22Rv1 (cell line): ENCODE data around the gene ABCA9.
"Not testable (repeated sequence)": the region's sequence is repeated elsewhere in the genome, so short reads cannot be mapped to it uniquely, and the experiment has no call there.

Experiments
- CTCF ChIP-seq: fragments of 450-650 bp; IDR thresholded peaks from 2 replicates; pipeline ENCODE4 v1.5.1; 2017; ENCODE audit warnings: mild to moderate bottlenecking
- ZFX ChIP-seq: fragments of 450-650 bp; IDR thresholded peaks from 2 replicates; pipeline ENCODE4 v1.6.1; 2017; ENCODE audit warnings: antibody characterized with exemption, borderline replicate concordance

GRCh38 chr17:69072803-69073256 is 12.1 kb upstream of the ABCA9 start:
- TF ChIP-seq CTCF, ZFX: not testable (repeated sequence)
